Stimulated activated CD8-positive, alpha-beta memory T cell treated with anti-CD3 and anti-CD28 coated beads, Interleukin-4, amount 100 ng/mL, for 24 hours (primary cell): ENCODE results near the gene PXK.

Experiments
- DNase-seq: peaks from one replicate; pipeline ENCODE4 v3.0.0-alpha.2; 2020; ENCODE audit warnings: low read depth

The PXK gene

DNA sequence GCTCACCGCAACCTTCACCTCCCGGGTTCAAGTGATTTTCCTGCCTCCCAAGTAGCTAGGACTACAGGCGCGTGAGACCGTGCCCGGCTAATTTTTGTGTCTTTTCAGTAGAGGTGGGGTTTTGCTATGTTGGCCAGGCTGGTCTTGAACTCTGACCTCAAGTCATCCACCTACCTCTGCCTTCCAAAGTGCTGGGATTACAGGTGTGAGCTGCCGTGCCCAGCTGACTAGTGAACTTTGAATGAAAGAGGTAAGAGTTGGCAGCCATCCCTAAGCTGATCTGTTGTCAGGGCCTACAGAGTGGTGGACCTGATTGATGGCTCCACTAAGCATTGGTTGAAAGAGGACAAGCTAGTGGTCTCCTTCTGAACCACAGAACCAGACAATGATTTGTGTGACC is 15.3 kb downstream of the PXK start:
- no peak for DNase-seq

DNA sequence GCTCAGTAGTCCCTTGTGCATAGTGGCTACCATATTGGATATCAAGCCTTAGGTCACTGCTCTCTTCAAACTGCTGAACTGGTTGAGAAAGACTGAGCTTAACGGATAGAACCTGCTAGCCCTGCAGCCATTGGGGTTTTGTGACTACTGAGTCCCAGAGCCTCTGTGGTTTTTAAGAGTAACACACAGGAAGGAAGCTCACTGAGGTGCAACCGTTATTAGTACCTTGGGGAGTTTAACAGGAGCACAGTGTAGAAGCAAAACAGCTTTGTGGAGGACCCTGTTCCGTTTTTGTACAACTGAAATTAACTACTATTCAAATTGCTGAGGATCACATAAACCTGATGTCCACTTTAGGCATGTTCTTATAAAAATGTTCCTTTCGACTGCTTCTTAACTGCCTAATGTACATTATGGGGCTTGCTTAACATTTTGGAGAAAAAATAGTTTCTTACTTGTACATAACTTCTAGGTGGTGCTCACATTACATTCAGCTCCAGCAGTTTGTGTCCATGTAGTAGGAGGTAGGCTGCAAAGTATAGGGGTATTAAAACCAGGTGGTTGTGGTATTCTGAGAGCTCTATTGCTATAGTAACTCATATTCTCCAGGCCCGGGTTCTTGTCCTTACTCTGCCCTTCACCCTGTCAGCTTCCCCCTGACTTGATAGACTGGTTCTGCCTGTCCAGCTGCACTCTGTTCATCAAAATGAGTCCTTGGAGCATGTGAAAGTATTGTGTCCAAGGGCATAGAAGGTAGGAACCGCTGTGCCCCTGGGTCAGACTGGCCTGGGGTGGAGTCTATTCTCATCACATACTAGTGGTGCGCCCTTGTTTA is 17.3 kb downstream of the PXK start:
- DNase-seq = no peak

DNA sequence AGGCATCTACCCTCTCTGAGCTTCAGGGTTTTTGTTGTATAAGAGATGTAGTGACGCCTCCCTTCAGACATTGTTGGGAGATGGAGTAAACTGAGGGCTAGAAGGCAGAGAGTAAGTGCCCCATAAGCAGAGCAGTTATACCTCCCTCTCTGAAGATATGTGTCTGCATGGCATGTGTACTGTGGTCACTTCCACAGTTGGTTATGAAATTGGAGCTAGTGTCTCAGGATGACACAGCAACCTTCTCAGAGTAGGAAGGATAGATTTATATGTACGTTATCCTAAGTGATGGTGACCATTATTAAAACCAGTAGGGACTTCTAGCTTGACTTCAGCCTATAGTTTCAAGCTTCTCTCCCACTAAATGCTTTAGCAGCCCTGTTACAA is 17.9 kb downstream of the PXK start:
- DNase-seq = no peak

DNA sequence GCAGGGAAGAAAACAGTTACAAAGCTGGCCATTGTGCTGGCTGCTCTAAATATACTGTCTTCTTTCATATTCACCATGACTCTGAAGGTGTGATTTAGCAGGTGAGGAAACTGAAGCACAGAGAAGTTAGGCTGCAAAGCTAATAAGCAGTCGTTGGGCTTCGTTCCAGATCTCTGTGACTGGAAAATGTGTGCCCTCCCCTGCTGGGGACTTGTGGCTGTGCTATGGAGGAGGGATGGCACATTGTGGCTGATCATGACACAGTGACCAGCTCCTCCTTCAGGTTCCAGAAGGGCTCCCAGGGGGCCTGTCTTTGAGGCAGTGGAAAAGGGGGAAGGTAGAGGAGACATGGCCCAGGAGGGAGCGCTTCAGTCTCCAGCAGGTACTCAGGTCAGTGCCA is 19.2 kb downstream of the PXK start:
- no peak for DNase-seq

DNA sequence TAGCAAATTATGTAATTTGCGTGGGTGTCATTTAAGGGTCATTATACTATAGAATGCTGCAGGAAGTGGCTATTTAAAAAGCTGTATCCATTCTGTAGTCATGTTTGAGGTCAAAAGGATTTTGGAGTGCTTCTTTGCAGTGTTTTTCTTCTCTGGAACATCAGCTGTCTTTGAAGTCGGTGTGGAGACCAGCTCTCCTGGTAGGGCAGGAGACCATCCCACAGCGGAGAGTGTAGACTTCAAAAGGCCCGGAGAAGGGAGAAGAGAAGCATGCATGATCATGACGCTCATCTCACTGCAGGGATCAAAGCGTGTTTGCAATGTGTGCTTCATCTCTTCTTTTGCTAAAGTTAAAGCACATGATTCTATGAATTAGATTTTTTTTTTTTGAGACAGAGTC is 19.9 kb downstream of the PXK start:
- DNase-seq = no peak

DNA sequence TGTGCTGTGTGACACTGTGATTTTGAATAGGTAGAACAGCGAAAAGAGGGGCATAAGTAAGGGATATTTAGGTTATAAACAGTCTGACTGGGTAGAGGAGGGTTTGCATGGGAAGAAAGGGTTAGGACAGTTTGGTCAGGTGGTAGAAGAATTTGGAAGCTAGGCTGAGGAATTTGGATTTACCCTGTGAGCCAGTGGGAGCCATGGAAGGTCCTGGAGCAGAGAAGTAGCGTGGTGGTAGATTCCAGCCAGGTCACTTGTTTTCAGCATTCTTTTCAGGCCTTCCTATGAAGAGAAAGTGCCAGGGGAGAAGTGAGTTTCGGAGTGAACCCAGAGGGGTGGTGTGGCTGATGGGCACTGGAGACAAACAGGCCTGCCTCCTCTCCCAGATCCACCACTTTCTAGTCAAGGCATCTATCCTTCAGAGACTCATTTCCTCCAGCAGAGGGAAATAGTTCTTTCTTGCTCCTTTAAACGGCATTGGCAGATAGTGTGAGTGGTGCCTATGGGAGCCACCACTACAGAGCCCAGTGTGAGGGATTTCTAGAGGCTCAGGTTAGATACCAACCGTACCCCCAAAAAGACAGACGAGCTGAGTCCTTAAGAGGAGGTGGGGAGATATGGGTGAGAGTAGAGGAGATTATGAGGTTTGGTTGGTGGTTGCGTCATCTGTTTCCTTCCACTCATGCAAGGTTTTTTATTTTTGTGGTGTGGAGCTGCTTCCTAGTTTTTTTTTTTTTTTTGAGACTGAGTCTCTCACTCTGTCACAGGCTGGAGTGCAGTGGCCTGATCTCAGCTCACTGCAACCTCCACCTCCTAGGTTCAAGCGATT is 21.2 kb downstream of the PXK start:
- DNase-seq = no peak

DNA sequence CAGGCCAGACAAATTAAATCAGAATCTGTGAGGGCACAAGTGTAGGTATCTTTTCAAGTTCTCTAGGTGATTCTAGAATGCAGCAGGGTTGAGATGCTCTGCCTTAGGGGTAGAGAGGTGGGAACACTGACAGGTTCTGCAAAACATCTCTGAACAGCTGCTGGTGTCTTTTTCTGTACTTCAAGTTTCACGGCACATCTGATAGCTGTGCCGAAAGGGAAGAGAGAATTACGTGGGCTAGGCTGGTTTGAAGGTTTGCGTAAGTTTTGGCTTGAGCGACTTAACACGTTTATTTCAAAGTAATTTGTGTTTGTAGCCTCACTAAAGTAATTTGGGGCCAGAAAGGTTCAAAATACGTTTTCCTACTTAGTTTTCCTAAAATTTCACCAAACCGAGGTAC is 22.5 kb downstream of the PXK start:
- no peak for DNase-seq

DNA sequence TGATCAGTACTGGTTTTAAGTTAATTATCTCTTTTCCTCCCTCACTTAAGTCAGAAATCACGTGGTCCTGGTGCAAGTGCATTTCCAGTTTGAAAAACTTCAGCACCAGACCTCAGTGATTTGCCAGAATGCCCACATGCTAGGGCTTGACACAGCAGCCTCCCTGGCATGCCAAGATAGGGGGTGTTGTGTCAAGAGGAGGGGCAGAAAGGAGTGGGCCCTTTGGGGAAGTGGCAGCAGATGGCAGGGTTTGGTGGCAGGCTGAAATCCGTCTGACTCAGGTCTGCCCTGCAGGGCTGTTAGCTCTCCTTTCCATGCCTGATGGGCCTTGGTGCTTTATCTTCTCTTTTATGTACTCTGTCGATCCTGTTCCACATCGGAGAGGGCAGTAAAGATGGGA is 23.4 kb downstream of the PXK start:
- no peak for DNase-seq

DNA sequence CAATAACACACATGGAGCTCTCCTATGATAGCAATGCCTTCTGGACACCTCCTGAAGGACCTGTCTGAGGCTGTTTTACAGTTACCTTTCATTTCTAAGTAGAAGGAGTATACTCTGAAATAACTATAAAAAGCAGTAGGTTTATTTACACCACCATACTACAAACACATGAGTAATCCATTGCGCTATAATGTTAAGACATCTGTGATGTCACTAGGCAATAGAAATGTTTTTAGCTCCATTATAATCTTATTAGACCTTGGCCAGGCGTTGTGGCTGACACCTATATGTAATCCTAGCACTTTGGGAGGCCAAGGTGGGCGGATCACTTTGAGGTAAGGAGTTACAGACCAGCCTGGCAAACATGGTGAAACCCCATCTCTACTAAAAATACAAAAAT is 24.7 kb downstream of the PXK start:
- no peak for DNase-seq

DNA sequence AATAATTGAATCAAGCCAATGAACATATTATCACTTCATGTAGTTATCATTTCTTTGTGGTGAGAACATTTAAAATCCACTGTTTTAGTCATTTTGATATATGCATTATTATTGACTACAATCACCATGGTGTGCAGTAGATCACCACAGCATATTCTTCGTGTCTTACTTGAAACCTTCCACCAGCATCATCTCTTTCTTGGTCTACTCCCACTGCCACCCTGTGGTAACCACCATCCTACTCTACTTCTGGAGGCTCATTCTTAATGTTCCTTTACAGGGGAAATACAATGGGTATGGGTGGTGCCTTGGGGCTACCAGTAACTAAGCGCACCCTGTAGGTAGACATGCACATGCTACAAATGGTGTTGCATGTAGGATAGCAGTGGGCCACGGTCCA is 25.4 kb downstream of the PXK start:
- DNase-seq = no peak

DNA sequence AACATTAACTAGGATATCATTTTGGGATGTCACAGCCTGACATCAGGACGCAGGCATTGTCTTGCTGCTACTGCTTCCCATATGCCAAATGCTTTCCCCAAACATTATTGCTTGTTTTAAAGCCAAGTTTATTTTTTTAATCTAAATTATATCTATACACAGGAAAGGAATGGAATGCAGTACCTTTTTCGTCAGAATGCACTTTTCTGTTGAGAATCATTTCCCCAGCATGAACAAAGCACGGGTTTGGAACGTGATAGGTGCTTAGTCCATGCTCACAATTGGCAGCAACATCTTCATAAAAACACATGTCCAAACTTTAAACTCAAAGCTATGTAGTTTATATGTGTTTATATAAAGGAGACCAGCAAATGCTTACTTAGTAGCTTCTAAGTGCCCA is 26.1 kb downstream of the PXK start:
- no peak for DNase-seq

DNA sequence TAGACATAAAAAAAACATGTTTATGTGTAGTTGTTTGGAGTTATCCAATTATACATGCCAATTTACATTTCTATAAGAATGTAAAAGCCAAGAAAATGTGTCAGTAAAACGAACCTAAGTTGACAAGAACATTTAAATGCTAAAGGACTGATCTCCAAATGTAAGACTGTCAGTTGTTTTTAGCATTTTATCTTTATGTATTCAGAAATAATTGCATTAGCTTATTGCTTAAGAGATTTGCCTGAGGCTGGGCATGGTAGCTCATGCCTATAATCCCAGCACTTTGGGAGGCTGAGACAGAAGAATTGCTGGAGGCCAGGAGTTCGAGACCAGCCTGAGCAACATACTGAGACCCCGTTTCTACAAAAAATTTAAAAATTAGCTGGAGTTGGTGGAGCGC is 26.9 kb downstream of the PXK start:
- no peak for DNase-seq

DNA sequence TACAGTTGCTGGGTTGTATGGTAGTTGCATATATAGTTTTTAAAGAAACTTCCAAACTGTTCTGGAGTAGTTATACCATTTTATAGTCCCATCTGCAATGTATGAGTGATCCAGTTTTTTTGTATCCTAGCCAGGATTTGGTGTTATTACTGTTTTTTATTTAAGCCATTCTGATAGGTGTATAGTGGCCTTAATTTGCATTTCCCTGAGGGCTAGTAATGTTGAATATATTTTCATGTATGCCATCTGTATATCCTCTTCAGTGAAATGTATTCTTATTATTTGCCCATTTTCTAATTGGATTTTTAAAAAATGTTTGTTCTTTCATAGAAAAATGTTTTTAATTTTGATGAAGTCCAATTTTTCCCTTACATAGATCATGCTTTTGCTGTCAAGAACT is 29.2 kb downstream of the PXK start:
- no peak for DNase-seq

DNA sequence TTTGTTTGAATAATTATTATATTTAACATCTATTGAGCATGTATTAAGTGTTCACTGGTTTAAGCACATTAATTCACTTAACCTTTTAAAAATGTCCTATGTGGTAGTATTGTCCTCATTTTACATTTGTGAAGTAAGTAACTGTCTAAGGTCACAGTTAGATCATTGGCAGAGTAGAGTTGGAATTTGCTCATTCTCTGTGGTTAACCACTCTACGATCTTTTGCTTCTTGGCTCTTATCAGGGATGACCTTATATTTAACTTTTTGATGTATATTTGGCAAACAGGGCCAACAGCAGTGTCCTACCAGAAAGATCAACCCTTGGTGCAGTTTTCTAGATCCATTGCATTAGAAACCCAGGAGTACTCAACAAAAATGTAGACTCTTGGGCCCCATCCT is 34.0 kb downstream of the PXK start:
- DNase-seq = no peak

DNA sequence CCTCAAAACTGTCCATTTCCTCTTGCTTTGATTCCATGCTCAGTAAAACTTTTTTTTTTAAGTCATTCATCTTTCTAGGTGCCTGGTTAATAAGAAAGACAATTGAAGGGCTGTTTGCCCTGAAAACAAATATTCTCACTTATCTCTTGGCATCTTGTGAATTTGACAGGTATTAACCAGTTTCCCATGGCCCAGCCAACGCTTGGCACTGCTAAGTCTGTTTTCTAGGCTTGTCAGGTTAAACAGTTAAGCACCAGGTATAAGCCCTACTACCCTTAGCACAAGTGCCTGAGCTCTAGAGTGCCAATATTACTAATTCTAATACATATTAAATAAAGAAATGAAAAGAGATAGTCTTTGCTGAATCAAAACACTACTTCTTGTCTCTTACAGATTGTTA is 36.3 kb downstream of the PXK start:
- no peak for DNase-seq

DNA sequence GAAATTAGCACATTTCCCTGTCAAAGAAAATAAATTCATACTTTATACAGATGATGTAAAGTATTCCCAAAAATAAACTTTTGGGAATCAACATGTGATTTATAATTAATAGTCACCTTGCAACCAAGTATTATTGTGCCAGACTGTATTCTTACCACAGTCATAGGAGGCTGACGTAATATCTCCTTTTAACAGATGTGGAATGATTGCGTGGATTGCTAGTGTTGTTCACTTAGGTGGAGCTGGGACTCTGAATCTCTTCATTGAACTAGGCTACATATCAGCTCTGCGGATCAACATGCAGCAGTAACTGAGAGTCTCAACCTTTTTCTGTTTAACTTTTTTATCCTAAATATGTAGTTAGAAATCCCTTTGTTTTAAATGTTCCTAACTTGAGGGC is 37.2 kb downstream of the PXK start:
- DNase-seq = no peak

DNA sequence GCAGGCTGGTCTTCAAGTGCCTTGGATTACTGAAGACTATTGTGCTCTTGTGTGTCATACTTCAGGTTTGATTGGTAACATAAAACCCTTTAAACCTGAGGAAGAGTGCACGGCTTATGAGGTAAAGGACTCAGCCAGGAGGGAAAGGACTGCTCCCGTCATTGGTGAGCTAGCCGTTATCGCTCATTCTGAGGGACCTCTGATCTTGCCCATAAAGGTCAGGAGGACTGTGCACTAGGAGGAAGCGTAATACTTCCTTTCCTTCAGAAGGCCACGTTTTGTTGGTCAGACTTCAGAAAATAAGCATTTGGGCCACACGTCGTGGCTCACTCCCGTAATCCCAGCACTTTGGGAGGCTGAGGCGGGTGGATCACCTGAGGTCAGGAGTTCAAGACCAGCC is 37.7 kb downstream of the PXK start:
- no peak for DNase-seq

DNA sequence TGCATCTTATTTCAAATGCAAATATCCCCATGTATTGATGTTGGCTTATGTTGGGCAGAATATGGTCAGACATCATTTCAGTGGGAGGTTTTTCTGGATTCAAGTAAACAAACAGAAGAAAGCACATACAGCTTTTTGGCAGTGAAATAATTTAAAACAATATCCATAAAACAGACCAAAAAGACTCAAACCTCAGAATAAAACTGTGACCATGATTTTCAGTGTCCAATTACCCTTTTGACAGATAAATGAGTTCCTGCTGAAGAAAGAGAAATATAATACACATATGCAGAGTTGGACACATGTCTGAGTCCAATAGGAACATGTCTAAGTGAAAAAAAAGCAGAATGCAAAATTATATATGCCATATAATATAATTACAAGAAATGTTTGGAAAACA is 39.1 kb downstream of the PXK start:
- no peak for DNase-seq

DNA sequence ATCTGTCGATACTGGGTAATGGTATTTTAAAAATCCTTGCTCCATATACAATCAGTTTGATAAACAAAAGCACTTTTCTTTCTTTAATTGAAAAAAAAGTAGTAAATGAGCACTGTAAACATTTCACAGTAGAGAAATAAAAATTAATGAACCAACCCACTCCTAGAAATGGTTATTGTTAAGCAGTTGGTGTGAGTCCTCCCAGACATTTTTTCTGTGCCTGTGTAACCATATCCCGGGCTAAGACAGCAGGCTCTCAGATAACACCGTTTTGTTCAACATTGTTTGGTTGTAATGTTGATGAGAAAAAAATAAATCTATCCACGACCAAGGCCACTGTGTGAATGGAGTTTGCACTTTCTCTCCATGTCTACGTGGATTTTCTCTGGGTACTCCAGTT is 42.6 kb downstream of the PXK start:
- DNase-seq = no peak

DNA sequence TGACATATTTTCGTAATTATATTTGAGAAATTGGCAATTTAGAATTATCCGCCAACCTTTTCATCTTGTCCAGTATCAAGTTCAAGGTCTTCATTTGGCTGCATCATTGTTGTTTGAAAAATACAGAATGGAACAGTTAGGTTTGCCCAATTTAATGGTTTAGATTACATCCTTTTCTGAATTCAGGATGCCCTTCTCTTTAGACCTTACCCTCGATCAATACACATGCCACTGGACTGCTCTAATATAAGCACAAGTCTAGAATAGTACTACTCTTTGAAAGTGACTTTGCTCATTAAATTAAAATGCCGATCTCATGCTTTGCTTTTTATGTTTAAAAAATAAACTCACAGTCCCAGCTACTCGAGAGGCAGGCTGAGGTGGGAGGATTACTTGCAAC is 44.5 kb downstream of the PXK start:
- no peak for DNase-seq

DNA sequence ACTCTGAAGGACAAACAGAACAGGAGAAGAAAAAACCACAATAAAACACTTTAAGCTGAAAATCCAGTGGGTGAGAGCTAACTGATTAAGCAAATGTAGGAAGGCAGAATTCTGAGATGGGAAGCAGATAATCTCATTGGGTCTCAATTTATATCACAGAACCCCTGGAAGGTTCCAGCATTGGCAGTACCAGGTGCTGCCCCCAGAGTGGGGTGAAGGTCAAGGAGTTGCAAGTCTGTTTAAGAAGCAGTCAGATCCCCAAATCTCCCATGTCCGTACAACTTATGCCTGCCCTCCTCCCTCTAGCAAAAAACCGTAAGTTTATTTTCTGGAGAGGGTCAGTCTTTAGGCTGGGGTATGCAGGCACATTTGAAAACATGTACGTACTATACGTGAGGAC is 45.1 kb downstream of the PXK start:
- DNase-seq = no peak

DNA sequence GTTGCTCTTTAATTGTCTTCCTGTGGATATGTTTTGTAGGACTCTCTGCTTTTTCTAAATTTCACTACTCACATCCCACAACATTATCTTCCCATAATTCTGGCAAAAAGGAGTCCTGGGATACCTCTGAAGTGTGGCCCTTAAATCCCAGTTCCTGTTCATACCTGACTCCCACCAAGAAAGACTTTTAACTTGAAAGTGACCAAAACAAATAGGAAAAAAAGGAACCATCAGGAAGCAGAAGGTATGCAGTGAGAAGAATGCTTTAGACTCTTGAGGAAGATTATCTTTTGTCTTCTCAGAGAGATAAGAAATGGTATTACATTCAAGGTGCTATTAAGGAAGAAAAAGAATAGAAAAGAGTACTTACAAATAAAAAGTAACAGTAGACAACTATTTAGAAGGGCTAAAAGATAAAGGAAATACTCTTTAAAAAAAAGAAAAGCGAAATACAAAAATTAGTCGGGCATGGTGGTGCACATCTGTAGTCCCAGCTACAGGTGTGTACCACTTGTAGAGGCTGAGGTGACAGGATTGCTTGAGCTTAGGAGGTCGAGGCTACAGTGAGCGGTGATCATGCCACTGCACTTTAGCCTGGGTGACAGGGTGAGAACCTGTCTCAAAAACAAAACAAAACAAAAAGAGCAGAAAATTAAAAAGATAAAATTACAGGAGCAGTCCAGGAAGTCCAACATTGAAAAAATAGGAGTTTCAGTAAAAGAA is 46.8 kb downstream of the PXK start:
- DNase-seq = no peak

DNA sequence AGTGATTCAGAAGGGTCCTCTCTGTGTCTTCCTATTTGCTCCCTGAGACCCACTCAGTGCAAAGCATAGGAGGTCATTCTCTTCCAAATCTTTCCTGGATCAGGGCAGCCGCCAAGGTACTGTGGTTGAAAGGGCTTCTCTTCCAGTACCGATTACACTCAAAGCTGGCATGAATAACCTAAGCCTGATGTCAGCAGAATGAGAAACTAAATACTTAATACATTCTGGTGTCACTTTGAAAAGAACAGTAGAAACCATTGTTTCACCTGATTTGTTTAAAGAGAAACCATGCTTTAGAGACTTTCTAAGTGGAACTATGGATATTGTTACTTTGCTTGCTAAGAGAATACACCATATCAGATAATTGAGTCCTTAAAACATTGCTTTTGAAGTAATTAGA is 50.8 kb downstream of the PXK start:
- no peak for DNase-seq
